K562 (cell line): Measurements from ENCODE around the gene ATP13A4. TPM values are rescaled to one million over a fixed set of nuclear protein-coding genes. Genes with fewer than 3 reads are reported as not detected.

Experiments
- ARID1B ChIP-seq: fragments of 450-650 bp; IDR thresholded peaks from 2 replicates; pipeline ENCODE4 v1.6.1; 2016; ENCODE audit warnings: antibody characterized with exemption, mild to moderate bottlenecking, inconsistent platforms
- DMBX1 ChIP-seq: fragments of 250-450 bp; sonication (Bioruptor Pico); IDR thresholded peaks from 2 replicates; pipeline ENCODE4 v1.8.0; 2022; ENCODE audit warnings: inconsistent platforms, mild to moderate bottlenecking, moderate library complexity, borderline replicate concordance
- ETS2 ChIP-seq: IDR thresholded peaks from 2 replicates; pipeline ENCODE4 v1.6.1; 2016; ENCODE audit warnings: borderline replicate concordance, missing genetic modification characterization, mild to moderate bottlenecking, moderate library complexity, missing compliant biosample characterization; ENCODE audit not compliant: poor library complexity, severe bottlenecking
- FOSL1 ChIP-seq: fragments of 200-800 bp; sonication (Bioruptor generic); conservative IDR thresholded peaks from 2 replicates; pipeline ENCODE4 v1.6.1; 2016; ENCODE audit warnings: missing genetic modification characterization, missing compliant biosample characterization
- HCFC1 ChIP-seq: IDR thresholded peaks from 2 replicates; pipeline ENCODE4 v1.6.1; 2012; ENCODE audit warnings: low read depth, low read length, improper control_type of control experiment
- HSF4 ChIP-seq: fragments of 250-450 bp; sonication (Bioruptor Pico); IDR thresholded peaks from 2 replicates; pipeline ENCODE4 v2.1.2; 2022; ENCODE audit warnings: mild to moderate bottlenecking, moderate library complexity, borderline replicate concordance
- MYBL2 ChIP-seq, 2 experiments: fragments of 450-650 bp in 1 of 2; sonication (generic) in 1 of 2; formaldehyde crosslinking in 1 of 2; IDR thresholded peaks; 2 replicates each; pipeline versions ENCODE4 v1.6.1 to v1.8.1; 2017 to 2022; ENCODE audit warnings: borderline replicate concordance in 1 of 2, inconsistent platforms in 1 of 2, low read depth in 1 of 2, mild to moderate bottlenecking in 1 of 2, missing genetic modification reagents in 1 of 2, moderate library complexity in 1 of 2
- NBN ChIP-seq: fragments of 450-650 bp; IDR thresholded peaks from 2 replicates; pipeline ENCODE4 v1.6.1; 2016; ENCODE audit warnings: low read depth, mild to moderate bottlenecking
- NCOA2 ChIP-seq, 2 experiments: fragments of 450-650 bp; IDR thresholded peaks; 2 replicates each; pipeline ENCODE4 v1.6.1; 2018; ENCODE audit warnings: mild to moderate bottlenecking in 2 of 2, moderate library complexity in 1 of 2; ENCODE audit not compliant: partially characterized antibody in 2 of 2
- NFIX ChIP-seq: fragments of 250-450 bp; sonication (Bioruptor Pico); IDR thresholded peaks from 2 replicates; pipeline ENCODE4 v1.4.0; 2020; ENCODE audit warnings: low read depth, mild to moderate bottlenecking, moderate library complexity
- NR2C1 ChIP-seq, 2 experiments: fragments of 450-650 bp; IDR thresholded peaks; 2 replicates each; pipeline ENCODE4 v1.6.1; 2017; ENCODE audit warnings: mild to moderate bottlenecking in 2 of 2, antibody characterized with exemption in 1 of 2, inconsistent platforms in 1 of 2, missing compliant biosample characterization in 1 of 2, missing genetic modification characterization in 1 of 2
- NR2C2 ChIP-seq, 2 experiments: fragments of 200-800 bp in 1 of 2; sonication (Bioruptor generic) in 1 of 2; sonication (generic) in 1 of 2; formaldehyde crosslinking in 1 of 2; IDR thresholded peaks; 2 replicates each; pipeline versions ENCODE4 v1.6.1 to v1.8.0; 2016 to 2022; ENCODE audit warnings: mild to moderate bottlenecking in 1 of 2, missing compliant biosample characterization in 1 of 2, missing genetic modification characterization in 1 of 2, missing genetic modification reagents in 1 of 2
- PHF20 ChIP-seq: fragments of 450-650 bp; IDR thresholded peaks from 2 replicates; pipeline ENCODE4 v1.6.1; 2018; ENCODE audit not compliant: partially characterized antibody
- PML ChIP-seq: IDR thresholded peaks from 2 replicates; pipeline ENCODE4 v1.6.1; 2012; ENCODE audit warnings: low read length, inconsistent platforms
- POLR3G ChIP-seq: IDR thresholded peaks from 2 replicates; pipeline ENCODE4 v1.6.1; 2011; ENCODE audit not compliant: insufficient read length, insufficient replicate concordance; ENCODE audit errors: extremely low read depth
- RBM22 ChIP-seq: fragments of 200-400 bp; formaldehyde crosslinking; IDR thresholded peaks from 2 replicates; pipeline ENCODE4 v1.6.1; 2018; ENCODE audit warnings: low read length, low read depth; ENCODE audit not compliant: poor library complexity, severe bottlenecking
- TEAD2 ChIP-seq: fragments of 450-650 bp; IDR thresholded peaks from 2 replicates; pipeline ENCODE4 v1.6.1; 2016; ENCODE audit warnings: missing genetic modification characterization, control low read depth, missing compliant biosample characterization
- TEAD4 ChIP-seq, 2 experiments: sonication (generic) in 1 of 2; formaldehyde crosslinking in 1 of 2; IDR thresholded peaks; 2 replicates each; pipeline versions ENCODE4 v1.6.1 to v1.8.0; 2012 to 2022; ENCODE audit warnings: borderline replicate concordance in 1 of 2, inconsistent platforms in 1 of 2, low read length in 1 of 2, mild to moderate bottlenecking in 1 of 2, missing genetic modification reagents in 1 of 2
- ZNF175 ChIP-seq: fragments of 200-800 bp; sonication (Bioruptor generic); IDR thresholded peaks from 2 replicates; pipeline ENCODE4 v1.6.1; 2016; ENCODE audit warnings: low read depth, mild to moderate bottlenecking, missing genetic modification characterization, missing compliant biosample characterization
- ZNF384 ChIP-seq: IDR thresholded peaks from 2 replicates; pipeline ENCODE4 v1.6.1; 2012; ENCODE audit warnings: low read depth, low read length, improper control_type of control experiment
- ZNF764 ChIP-seq: fragments of 250-450 bp; sonication (Bioruptor Pico); IDR thresholded peaks from 2 replicates; pipeline ENCODE4 v1.4.0; 2020; ENCODE audit warnings: low read depth, mild to moderate bottlenecking, moderate library complexity
- polyA plus RNA-seq, 8 experiments: library from polyadenylated mRNA; depleted of rRNA in 4 of 8; stranded (reverse) in 5 of 8; unstranded in 3 of 8; fragments of >200 nt; fragmentation: Nextera tagmentation in 2 of 8; fragmentation: Illumina TruSeq in 1 of 8; extraction: Ambion mirVana in 2 of 8; extraction: Trizol in 1 of 8; gene quantifications; 2 replicates each; pipeline versions ENCODE4 v1.2.1 to v1.2.3, GENCODE V29; 2011 to 2014; ENCODE audit warnings: inconsistent platforms in 1 of 8, missing spikeins in 1 of 8
- total RNA-seq, 7 experiments: library from RNA; depleted of rRNA in 6 of 7; stranded (reverse); fragments of >200 nt in 6 of 7; fragmentation: Illumina TruSeq in 2 of 7; extraction: Trizol in 2 of 7; gene quantifications; 2 replicates each; pipeline versions ENCODE4 v1.2.1 to v1.2.3, GENCODE V29; 2011 to 2021; ENCODE audit warnings: low replicate concordance in 1 of 7
- TF ChIP-seq, protein P1 (sequence below): fragments of 450-650 bp; formaldehyde crosslinking; IDR thresholded peaks from 2 replicates; pipeline ENCODE4 v1.4.0; 2022; ENCODE audit warnings: missing genetic modification characterization
- TF ChIP-seq, protein P2 (sequence below): fragments of 450-650 bp; IDR thresholded peaks from 2 replicates; pipeline ENCODE4 v1.6.1; 2018; ENCODE audit warnings: mild to moderate bottlenecking, low read depth; ENCODE audit not compliant: partially characterized antibody
- TF ChIP-seq, protein P3 (sequence below): IDR thresholded peaks from 3 replicates; pipeline ENCODE4 v1.6.1; 2011; ENCODE audit warnings: borderline replicate concordance, mild to moderate bottlenecking; ENCODE audit not compliant: insufficient read length, insufficient read depth

ATP13A4 gene
- total and polyA plus RNA-seq, 9 of the 15 experiments (the other 6 are each of a cell fraction or from before 2014, with no cell fraction given) = 0.03 to 0.14 (median 0.07) TPM; not detected in 6

DNA sequence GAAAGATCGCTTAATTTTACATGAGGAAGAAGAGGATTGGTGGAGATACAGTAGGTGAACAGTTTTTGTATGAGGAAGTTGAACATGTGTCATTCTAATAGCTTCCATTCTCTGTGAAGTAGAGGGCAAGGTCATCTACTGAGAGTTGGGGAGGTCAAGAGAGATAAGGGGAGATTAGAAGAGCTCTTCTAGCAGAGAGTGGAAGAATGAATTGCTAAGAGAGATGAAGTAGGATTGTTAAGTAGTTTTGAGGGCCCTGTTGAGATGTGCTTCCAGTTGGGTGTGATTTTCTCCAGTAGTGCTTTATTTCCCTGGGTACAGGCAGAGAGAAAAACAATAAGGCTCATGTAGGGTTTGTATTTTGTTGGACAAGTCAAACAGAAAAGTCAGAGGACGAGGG is 43.5 kb upstream of the ATP13A4 start (continued):
- TF ChIP-seq PML = no peak
- TF ChIP-seq RBM22 = no peak
- no peak for TF ChIP-seq ETS2 (tag)
- TF ChIP-seq, protein P1, sequence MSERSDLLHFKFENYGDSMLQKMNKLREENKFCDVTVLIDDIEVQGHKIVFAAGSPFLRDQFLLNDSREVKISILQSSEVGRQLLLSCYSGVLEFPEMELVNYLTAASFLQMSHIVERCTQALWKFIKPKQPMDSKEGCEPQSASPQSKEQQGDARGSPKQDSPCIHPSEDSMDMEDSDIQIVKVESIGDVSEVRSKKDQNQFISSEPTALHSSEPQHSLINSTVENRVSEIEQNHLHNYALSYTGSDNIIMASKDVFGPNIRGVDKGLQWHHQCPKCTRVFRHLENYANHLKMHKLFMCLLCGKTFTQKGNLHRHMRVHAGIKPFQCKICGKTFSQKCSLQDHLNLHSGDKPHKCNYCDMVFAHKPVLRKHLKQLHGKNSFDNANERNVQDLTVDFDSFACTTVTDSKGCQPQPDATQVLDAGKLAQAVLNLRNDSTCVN (CRISPR knock-in tag) = no peak
- no peak for TF ChIP-seq ZNF384
- TF ChIP-seq, protein P2, sequence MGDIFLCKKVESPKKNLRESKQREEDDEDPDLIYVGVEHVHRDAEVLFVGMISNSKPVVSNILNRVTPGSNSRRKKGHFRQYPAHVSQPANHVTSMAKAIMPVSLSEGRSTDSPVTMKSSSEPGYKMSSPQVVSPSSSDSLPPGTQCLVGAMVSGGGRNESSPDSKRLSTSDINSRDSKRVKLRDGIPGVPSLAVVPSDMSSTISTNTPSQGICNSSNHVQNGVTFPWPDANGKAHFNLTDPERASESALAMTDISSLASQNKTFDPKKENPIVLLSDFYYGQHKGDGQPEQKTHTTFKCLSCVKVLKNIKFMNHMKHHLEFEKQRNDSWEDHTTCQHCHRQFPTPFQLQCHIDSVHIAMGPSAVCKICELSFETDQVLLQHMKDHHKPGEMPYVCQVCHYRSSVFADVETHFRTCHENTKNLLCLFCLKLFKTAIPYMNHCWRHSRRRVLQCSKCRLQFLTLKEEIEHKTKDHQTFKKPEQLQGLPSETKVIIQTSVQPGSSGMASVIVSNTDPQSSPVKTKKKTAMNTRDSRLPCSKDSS = no peak
- no peak for TF ChIP-seq ZNF764 (CRISPR knock-in tag)
- no peak for TF ChIP-seq MYBL2 (IDR thresholded peaks at IDR 0.05; ENCODE audit: low read depth)
- no peak for TF ChIP-seq MYBL2 (CRISPR knock-in tag; IDR thresholded peaks at IDR 0.05; ENCODE audit: borderline replicate concordance)
- no peak for TF ChIP-seq NBN
- TF ChIP-seq TEAD4 (IDR thresholded peaks at IDR 0.05; ENCODE audit: low read length) = peak; percentile 40; the same call in 1 of the 2 replicates
- no peak for TF ChIP-seq TEAD4 (CRISPR knock-in tag; IDR thresholded peaks at IDR 0.05; ENCODE audit: borderline replicate concordance)
- TF ChIP-seq DMBX1 (CRISPR knock-in tag) = no peak
- TF ChIP-seq, protein P3, sequence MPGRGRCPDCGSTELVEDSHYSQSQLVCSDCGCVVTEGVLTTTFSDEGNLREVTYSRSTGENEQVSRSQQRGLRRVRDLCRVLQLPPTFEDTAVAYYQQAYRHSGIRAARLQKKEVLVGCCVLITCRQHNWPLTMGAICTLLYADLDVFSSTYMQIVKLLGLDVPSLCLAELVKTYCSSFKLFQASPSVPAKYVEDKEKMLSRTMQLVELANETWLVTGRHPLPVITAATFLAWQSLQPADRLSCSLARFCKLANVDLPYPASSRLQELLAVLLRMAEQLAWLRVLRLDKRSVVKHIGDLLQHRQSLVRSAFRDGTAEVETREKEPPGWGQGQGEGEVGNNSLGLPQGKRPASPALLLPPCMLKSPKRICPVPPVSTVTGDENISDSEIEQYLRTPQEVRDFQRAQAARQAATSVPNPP = no peak
- 0 out of 2 replicates have a peak, but pooled peaks have one; percentile 15 for TF ChIP-seq FOSL1 (tag)
- no peak for TF ChIP-seq NR2C2 (CRISPR knock-in tag; IDR thresholded peaks at IDR 0.05)
- peak; percentile 73 for TF ChIP-seq NR2C2 (tag; IDR thresholded peaks at IDR 0.05)
- TF ChIP-seq PHF20 = no peak
- peak; percentile 39; the same call in 1 of the 2 replicates for TF ChIP-seq ARID1B
- TF ChIP-seq NR2C1 (IDR thresholded peaks at IDR 0.05) = peak; percentile 48; the same call in 1 of the 2 replicates
- peak; percentile 81 for TF ChIP-seq NR2C1 (tag; IDR thresholded peaks at IDR 0.05)
- no peak for TF ChIP-seq ZNF175 (CRISPR knock-in tag)
- no peak for TF ChIP-seq NFIX
- TF ChIP-seq TEAD2 (tag) = 0 out of 2 replicates have a peak, but pooled peaks have one; percentile 25
- TF ChIP-seq POLR3G = no peak
- no peak for TF ChIP-seq HSF4 (CRISPR knock-in tag)
- no peak for TF ChIP-seq NCOA2 (IDR thresholded peaks at IDR 0.05; ENCODE audit: partially characterized antibody in 2 of 2)
- TF ChIP-seq HCFC1 = no peak
